ENCODE measurements around the gene CALD1.

Gene CALD1

GRCh38 chr7:134879815-134880475 lies 100.5 kb downstream of the CALD1 start:
- ChIA-PET POLR2A (no interaction called here), CTCF (interaction anchor here (0.8 to 1.5 kb wide), 2 partner anchors 108 to 190 kb away, joined by 3 read pairs; no protein-coding TSS in a partner anchor)
- Histone ChIP-seq H3K27ac (ENCODE audit: extremely low read depth, low read depth, low read length) (no peak overlapping the region), H3K4me1 (ENCODE audit: control insufficient read depth, insufficient read depth, low read length) (no peaks in the 10 kb centered on the region), H3K36me3 (ENCODE audit: control insufficient read depth in 2 of 2, insufficient read depth in 1 of 2, low read length in 2 of 2) (no peaks in the 10 kb centered on the region), H3K9me3 (ENCODE audit: control insufficient read depth, insufficient read depth, low read depth, low read length) (no peaks in the 10 kb centered on the region), H3K4me3 (ENCODE audit: low read depth, low read length) (no peak overlapping the region)
- no peak for TF ChIP-seq FEZF1 (tag by site-specific recombination; IDR thresholded peaks at IDR 0.05)
- no peak for TF ChIP-seq ZNF157 (tag by site-specific recombination; IDR thresholded peaks at IDR 0.05)
- TF ChIP-seq ZNF354C (tag by site-specific recombination; IDR thresholded peaks at IDR 0.05; ENCODE audit: borderline replicate concordance, low read depth) = no peak
- no peak for TF ChIP-seq MZF1 (tag by site-specific recombination; IDR thresholded peaks at IDR 0.05; ENCODE audit: borderline replicate concordance)
- no peak for TF ChIP-seq ZNF350 (tag by site-specific recombination; IDR thresholded peaks at IDR 0.05)
- TF ChIP-seq ZNF596 (tag by site-specific recombination; IDR thresholded peaks at IDR 0.05) = no peak
- TF ChIP-seq ZNF660 (tag by site-specific recombination; IDR thresholded peaks at IDR 0.05) = no peak
- no peak for TF ChIP-seq SP7 (tag by site-specific recombination; IDR thresholded peaks at IDR 0.05)
- TF ChIP-seq KLF7 (tag by site-specific recombination; IDR thresholded peaks at IDR 0.05; ENCODE audit: borderline replicate concordance) = no peak
- no peak for TF ChIP-seq ZNF529 (tag by site-specific recombination; IDR thresholded peaks at IDR 0.05; ENCODE audit: insufficient replicate concordance)
- TF ChIP-seq, protein P1, sequence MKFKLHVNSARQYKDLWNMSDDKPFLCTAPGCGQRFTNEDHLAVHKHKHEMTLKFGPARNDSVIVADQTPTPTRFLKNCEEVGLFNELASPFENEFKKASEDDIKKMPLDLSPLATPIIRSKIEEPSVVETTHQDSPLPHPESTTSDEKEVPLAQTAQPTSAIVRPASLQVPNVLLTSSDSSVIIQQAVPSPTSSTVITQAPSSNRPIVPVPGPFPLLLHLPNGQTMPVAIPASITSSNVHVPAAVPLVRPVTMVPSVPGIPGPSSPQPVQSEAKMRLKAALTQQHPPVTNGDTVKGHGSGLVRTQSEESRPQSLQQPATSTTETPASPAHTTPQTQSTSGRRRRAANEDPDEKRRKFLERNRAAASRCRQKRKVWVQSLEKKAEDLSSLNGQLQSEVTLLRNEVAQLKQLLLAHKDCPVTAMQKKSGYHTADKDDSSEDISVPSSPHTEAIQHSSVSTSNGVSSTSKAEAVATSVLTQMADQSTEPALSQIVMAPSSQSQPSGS (tag by site-specific recombination; IDR thresholded peaks at IDR 0.05; ENCODE audit: low read depth) = no peak
- TF ChIP-seq, protein P2, sequence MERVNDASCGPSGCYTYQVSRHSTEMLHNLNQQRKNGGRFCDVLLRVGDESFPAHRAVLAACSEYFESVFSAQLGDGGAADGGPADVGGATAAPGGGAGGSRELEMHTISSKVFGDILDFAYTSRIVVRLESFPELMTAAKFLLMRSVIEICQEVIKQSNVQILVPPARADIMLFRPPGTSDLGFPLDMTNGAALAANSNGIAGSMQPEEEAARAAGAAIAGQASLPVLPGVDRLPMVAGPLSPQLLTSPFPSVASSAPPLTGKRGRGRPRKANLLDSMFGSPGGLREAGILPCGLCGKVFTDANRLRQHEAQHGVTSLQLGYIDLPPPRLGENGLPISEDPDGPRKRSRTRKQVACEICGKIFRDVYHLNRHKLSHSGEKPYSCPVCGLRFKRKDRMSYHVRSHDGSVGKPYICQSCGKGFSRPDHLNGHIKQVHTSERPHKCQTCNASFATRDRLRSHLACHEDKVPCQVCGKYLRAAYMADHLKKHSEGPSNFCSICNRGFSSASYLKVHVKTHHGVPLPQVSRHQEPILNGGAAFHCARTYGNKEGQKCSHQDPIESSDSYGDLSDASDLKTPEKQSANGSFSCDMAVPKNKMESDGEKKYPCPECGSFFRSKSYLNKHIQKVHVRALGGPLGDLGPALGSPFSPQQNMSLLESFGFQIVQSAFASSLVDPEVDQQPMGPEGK (tag by site-specific recombination; IDR thresholded peaks at IDR 0.05) = no peak
- no peak for TF ChIP-seq ZNF571 (tag by site-specific recombination; IDR thresholded peaks at IDR 0.05)
- TF ChIP-seq ZNF239 (tag by site-specific recombination; IDR thresholded peaks at IDR 0.05) = no peak
- no peak for TF ChIP-seq ZNF16 (tag by site-specific recombination; IDR thresholded peaks at IDR 0.05; ENCODE audit: low read depth)

GRCh38 chr7:134882481-134882880 lies 103.0 kb downstream of the CALD1 start:
- no peak overlapping the region for H3K27ac ChIP-seq (ENCODE audit: extremely low read depth, low read depth, low read length)
- ChIA-PET POLR2A (no interaction called here), CTCF (no interaction called here)
- peaks cover 11% of the 10 kb centered on the region for H3K4me1 ChIP-seq (ENCODE audit: control insufficient read depth, insufficient read depth, low read length)
- no peak overlapping the region for H3K4me3 ChIP-seq (ENCODE audit: low read depth, low read length)
- no peaks in the 10 kb centered on the region for H3K36me3 ChIP-seq (ENCODE audit: control insufficient read depth in 2 of 2, insufficient read depth in 1 of 2, low read length in 2 of 2)
- H3K9me3 ChIP-seq (ENCODE audit: control insufficient read depth, insufficient read depth, low read depth, low read length) = no peaks in the 10 kb centered on the region
- TF ChIP-seq KLF17 (tag by site-specific recombination; IDR thresholded peaks at IDR 0.05) = no peak
- TF ChIP-seq ZNF558 (tag by site-specific recombination; IDR thresholded peaks at IDR 0.05) = no peak
- no peak for TF ChIP-seq ZNF449 (tag by site-specific recombination; IDR thresholded peaks at IDR 0.05)
- TF ChIP-seq, protein P1 (tag by site-specific recombination; IDR thresholded peaks at IDR 0.05; ENCODE audit: low read depth) = no peak
- no peak for TF ChIP-seq PRDM2 (tag by site-specific recombination; IDR thresholded peaks at IDR 0.05; ENCODE audit: borderline replicate concordance)
- no peak for TF ChIP-seq ZNF202 (tag by site-specific recombination; IDR thresholded peaks at IDR 0.05; ENCODE audit: borderline replicate concordance)
- no peak for TF ChIP-seq ZNF776 (tag by site-specific recombination; IDR thresholded peaks at IDR 0.05; ENCODE audit: borderline replicate concordance)

All from HEK293 (cell line).